GM10266 (cell line): ENCODE results near the gene TMEM145.

ENCODE experiments used
- DNase-seq: peaks from one replicate; pipeline ENCODE4 v3.0.0; 2012; ENCODE audit errors: extremely low spot score
- CTCF ChIP-seq: IDR thresholded peaks from 2 replicates; pipeline ENCODE4 v1.5.1; 2012; ENCODE audit warnings: mild to moderate bottlenecking, low read depth; ENCODE audit not compliant: control insufficient read depth, insufficient read depth; ENCODE audit errors: missing control alignments

Gene TMEM145

GRCh38 chr19:42284066-42284501, 29.0 kb upstream of the TMEM145 start:
- no peak for TF ChIP-seq CTCF
- peak; percentile 97 for DNase-seq

- no peak for DNase-seq
- TF ChIP-seq CTCF = no peak
Observed at GRCh38 chr19:42284591-42285341, 28.3 kb upstream of the TMEM145 start.

- no peak for DNase-seq
- no peak for TF ChIP-seq CTCF
Observed at GRCh38 chr19:42285541-42285941, 27.6 kb upstream of the TMEM145 start.

- no peak for DNase-seq
- no peak for TF ChIP-seq CTCF
Observed at GRCh38 chr19:42285988-42286348, 27.1 kb upstream of the TMEM145 start.

- DNase-seq = no peak
- no peak for TF ChIP-seq CTCF
Observed at GRCh38 chr19:42286349-42287016, 26.6 kb upstream of the TMEM145 start.

- DNase-seq = no peak
- TF ChIP-seq CTCF = no peak
Observed at GRCh38 chr19:42287017-42287826, 25.9 kb upstream of the TMEM145 start.
